ENCODE data around the gene PTPRJ. TPM values are rescaled to one million over a fixed set of nuclear protein-coding genes. Genes with fewer than 3 reads are reported as not detected.

The PTPRJ gene
- total and polyA plus RNA-seq, 9 of the 15 experiments (the other 6 are each of a cell fraction or from before 2014, with no cell fraction given), result 0.56 to 10.7 (median 4.8) TPM

- TF ChIP-seq GTF3C2 (IDR thresholded peaks at IDR 0.05; ENCODE audit: borderline replicate concordance, extremely low read depth, insufficient read length) (no peak), STAT6 (CRISPR knock-in tag; IDR thresholded peaks at IDR 0.05) (no peak), ARHGAP35 (IDR thresholded peaks at IDR 0.05; ENCODE audit: partially characterized antibody) (no peak), ID3 (CRISPR knock-in tag; IDR thresholded peaks at IDR 0.05) (no peak), ID3 (tag; IDR thresholded peaks at IDR 0.05) (no peak)
These were observed 185.1 kb downstream of the PTPRJ start (continued) for GRCh38 chr11:48165426-48165825.

All from K562 (cell line).